Activated CD4-positive, alpha-beta T cell treated with anti-CD3 and anti-CD28 coated beads, Interleukin-2, amount 10 ng/mL, durations not matched to agents 7 days and 5 days (primary cell): Measurements from ENCODE around the gene KRT3. TPM values are rescaled to one million over a fixed set of nuclear protein-coding genes. Genes with fewer than 3 reads are reported as not detected.

Experiments used
- CTCF ChIA-PET: fragments of 350-600 bp; sonication (Branson Sonifier 250); formaldehyde crosslinking; loops from one replicate; lab custom pipeline; 2021; ENCODE audit warnings: antibody characterized with exemption; lab: Charles Lee
- POLR2A ChIA-PET: fragments of 350-600 bp; sonication (Branson Sonifier 250); formaldehyde crosslinking; loops from one replicate; lab custom pipeline; 2021; ENCODE audit warnings: antibody characterized with exemption; lab: Charles Lee
- DNase-seq: peaks from one replicate; pipeline ENCODE4 v3.0.0-alpha.2; 2020
- H3K27ac Mint-ChIP-seq: one replicate; pipeline ENCODE4 v1.8.0; 2021; ENCODE audit warnings: mild to moderate bottlenecking, moderate library complexity, mixed read lengths
- H3K27me3 Mint-ChIP-seq: one replicate; pipeline ENCODE4 v1.8.0; 2021; ENCODE audit warnings: mixed read lengths
- H3K36me3 Mint-ChIP-seq: one replicate; pipeline ENCODE4 v1.8.0; 2021; ENCODE audit warnings: low read depth, mixed read lengths
- H3K4me1 Mint-ChIP-seq: one replicate; pipeline ENCODE4 v1.8.0; 2021; ENCODE audit warnings: mixed read lengths
- H3K4me3 Mint-ChIP-seq: one replicate; pipeline ENCODE4 v1.8.0; 2021; ENCODE audit warnings: mild to moderate bottlenecking, moderate library complexity, mixed read lengths
- H3K9me3 Mint-ChIP-seq: one replicate; pipeline ENCODE4 v1.8.0; 2021; ENCODE audit warnings: mixed read lengths
- total RNA-seq, 2 experiments: library from RNA; stranded (reverse); gene quantifications; one replicate each; pipeline ENCODE4 v1.2.3, GENCODE V29; 2021

Gene KRT3
- total RNA-seq, 2 experiments from 2014 or later, result not detected

DNA sequence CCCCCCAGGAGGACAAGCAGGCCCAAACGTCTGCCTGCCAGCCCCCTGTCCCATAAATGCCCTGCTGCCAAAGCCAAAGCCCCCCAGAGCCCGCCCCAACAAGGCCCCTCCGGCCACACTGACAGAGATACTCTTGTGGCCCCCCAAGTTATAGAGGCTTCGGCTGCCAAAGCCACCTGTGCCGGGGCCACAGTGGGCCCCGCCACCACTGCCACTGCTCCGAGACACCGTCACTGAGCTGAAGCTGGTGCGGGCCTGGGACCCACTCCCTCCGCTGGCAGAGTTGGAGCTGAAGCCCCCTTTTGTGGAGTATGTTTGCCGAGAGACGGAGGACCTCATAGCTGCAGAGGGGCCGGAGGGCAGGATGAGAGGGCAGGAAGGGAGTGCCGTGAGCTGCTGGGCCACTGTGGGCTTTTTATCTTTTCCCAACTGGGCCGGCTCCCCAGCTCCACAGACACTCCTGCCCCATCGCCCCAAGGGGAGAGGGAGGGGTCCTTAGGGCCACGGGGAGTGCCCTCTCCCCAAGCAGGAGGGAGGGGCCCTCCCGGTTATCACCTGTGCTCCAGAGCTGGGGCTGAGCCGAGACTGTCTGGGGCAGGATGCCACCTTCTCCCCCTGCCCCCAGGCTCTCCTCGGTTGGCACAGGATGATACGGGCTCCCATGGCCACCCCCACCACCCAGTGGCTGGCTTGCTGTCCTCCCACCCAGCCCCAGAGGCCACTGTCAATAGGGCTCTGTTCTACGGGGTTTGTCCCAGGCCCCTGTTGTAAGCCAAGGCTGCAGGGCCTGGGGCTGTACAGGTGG is 38.2 kb upstream of the KRT3 start, which contains the start of gene KRT79:
Gene KRT79, minus strand, starts transcription at position 390 of the 805 bp plus-strand sequence. Its CDS starts 51 bp downstream, at position 339.
- CTCF ChIA-PET, result interaction anchor here (1.3 kb wide), 1 partner anchor 39 kb away, joined by 3 read pairs; no protein-coding TSS in a partner anchor
- Mint-ChIP-seq H3K4me1 (peaks cover 22% of the 10 kb centered on the region), H3K27me3 (no peaks in the 10 kb centered on the region), H3K4me3 (no peak within 1 kb of the TSS), H3K36me3 (no peaks in the 10 kb centered on the region), H3K9me3 (no peaks in the 10 kb centered on the region), H3K27ac (no peak within 1 kb of the TSS)
- no peak for DNase-seq
- POLR2A ChIA-PET, result no interaction called here

DNA sequence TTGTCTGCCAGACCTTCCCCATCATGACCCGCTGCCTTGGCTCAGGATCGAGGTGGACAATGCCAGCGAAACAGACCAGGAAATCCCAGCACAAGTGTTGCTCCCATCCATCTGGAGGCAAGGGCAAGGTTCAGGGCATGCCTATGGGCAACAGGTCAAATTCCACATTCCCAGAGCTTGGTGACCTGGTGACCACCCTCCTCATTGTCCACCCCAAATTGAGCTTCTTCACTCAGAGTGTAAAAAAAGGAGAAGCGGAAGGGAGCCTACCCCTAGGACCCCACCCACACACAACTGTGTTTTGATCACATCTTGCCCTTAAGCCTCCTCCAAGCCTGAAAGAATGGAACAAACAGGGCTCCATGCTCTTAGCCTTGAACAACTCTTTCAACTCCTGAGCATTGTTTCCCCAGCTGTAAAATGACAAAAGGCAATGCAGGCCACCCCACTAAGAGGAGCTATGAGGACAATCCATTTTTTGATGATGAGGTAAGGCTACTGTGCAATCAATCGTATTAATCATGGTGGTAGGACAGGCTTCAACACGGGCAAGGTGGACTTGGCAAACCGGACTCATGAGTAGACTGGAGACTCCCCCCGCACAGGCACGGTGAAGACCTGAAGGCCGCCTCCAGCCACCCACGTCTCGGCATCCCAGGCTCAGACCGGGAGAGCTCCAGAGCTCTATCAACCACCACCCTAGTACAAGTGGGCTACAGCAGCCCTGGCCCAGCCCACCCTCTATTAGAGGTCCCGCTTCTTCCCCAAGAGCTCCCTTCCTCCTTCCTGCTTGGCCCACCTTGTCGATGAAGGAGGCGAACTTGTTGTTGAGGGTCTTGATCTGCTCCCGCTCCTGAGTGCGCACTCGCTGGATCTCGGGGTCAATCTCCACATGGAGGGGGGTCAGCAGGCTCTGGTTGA is 37.3 kb upstream of the KRT3 start:
- Mint-ChIP-seq H3K27ac (no peak overlapping the region), H3K9me3 (no peaks in the 10 kb centered on the region), H3K4me3 (no peak overlapping the region), H3K4me1 (peaks cover 24% of the 10 kb centered on the region), H3K36me3 (no peaks in the 10 kb centered on the region), H3K27me3 (no peaks in the 10 kb centered on the region)
- DNase-seq, result no peak
- ChIA-PET POLR2A (no interaction called here), CTCF (interaction anchor here (0.6 to 1.3 kb wide), 2 partner anchors 40 to 550 kb away, joined by 3 read pairs; no protein-coding TSS in a partner anchor)

DNA sequence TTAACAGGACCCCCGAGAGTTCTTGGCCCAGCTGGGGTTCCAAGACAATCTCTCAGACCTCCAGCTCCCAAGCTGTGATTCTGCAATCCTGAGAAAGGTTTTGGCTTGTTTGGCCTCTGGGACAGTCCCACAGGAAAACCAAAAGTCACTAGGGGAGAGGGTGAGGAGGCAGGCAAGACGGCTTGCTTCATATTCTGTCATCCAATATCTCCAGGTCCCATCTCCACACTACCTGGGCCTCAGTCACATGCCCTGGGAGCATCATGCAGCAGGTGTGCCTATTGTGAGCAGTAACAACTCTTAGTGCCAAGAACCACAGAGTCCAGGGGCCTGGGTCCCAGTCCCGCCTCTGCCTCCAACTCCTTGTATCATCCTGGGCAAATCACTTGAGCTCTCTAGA is 36.5 kb upstream of the KRT3 start:
- ChIA-PET POLR2A (no interaction called here), CTCF (interaction anchor here (1.3 kb wide), 1 partner anchor 41 kb away, joined by 3 read pairs; no protein-coding TSS in a partner anchor)
- no peak for DNase-seq
- H3K9me3 Mint-ChIP-seq, result no peaks in the 10 kb centered on the region
- no peak overlapping the region for H3K4me3 Mint-ChIP-seq
- peaks cover 22% of the 10 kb centered on the region for H3K4me1 Mint-ChIP-seq
- no peak overlapping the region for H3K27ac Mint-ChIP-seq
- H3K27me3 Mint-ChIP-seq, result no peaks in the 10 kb centered on the region
- no peaks in the 10 kb centered on the region for H3K36me3 Mint-ChIP-seq

DNA sequence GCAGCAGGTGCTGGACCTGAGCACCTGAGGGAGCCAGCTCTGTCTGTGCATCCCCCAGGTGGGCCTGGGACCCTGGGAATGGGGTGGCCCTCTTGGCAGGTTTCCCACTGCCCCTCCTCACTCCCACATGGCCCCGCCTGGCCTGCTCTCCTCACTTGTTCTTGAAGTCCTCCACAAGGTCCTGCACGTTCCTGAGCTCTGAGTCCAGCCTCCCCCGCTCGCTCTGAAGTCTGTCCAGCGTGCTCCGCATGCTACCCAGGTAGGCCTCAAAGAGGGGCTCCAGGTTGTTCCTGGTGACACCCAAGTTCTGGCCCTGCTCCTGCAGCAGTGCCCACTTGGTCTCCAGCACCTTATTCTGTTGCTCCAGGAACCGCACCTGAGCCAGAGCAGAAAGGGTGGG is 35.3 kb upstream of the KRT3 start:
- Mint-ChIP-seq H3K27me3 (no peaks in the 10 kb centered on the region), H3K4me3 (no peak overlapping the region), H3K27ac (no peak overlapping the region), H3K4me1 (peaks cover 12% of the 10 kb centered on the region), H3K9me3 (no peaks in the 10 kb centered on the region), H3K36me3 (no peaks in the 10 kb centered on the region)
- POLR2A ChIA-PET, result no interaction called here
- CTCF ChIA-PET, result no interaction called here
- no peak for DNase-seq

DNA sequence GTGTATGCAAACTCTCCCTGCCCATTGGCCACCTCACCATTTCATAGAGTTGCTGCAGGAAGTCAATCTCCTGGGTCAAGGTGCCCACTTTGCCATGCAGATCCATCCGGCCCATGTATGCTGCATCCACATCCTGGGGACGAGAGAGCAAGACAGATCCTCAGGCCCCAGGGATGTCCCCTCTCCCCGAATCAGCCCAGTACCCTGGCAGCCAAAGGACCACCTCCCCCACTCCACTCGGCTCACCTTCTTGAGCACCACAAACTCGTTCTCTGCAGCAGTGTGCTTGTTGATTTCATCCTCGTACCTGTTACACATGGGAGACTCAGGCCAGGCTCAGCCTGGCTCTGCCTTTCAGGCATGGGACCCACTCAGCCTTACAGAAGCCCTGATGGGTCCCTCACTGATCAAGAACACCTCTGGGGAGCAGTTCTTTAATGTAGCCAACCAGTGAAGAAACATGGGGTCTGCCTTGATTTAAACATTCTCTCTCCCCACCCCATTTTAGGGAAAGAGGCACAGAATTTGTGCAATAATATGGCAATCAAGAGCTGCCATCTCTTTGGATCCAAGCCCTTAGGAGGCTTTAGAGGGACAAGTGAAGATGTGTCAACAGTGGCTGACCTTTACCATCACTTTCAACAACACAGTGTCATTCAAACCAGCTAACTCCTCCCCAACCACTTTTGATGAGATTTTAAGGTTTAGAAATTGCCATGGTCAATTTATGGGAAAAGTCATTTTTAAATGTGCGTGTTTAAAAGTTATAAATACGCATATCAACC is 34.3 kb upstream of the KRT3 start:
- ChIA-PET CTCF (no interaction called here), POLR2A (no interaction called here)
- Mint-ChIP-seq H3K9me3 (no peaks in the 10 kb centered on the region), H3K36me3 (no peaks in the 10 kb centered on the region), H3K4me1 (peaks cover 3% of the 10 kb centered on the region), H3K4me3 (no peak overlapping the region), H3K27ac (no peak overlapping the region), H3K27me3 (no peaks in the 10 kb centered on the region)
- no peak for DNase-seq

DNA sequence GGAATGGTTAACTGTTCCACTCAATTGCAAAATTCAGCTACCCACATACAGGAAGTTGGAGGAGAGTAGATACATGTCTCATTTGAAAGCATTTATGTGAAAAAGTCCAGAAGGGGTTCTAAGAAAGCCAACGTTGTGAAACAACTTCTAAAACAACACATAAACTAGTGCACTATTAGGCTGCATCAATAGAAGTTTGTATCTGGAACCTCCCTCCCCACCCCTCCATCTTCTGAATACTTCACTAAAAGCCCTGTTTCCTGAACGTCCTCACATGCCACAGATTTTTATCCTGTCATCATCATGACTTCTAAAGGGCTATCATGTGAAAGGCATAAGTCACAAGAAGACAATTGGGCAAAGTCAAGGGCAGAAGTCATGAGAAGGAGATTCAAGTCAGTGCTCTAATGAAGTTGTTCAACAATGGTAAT is 32.7 kb upstream of the KRT3 start:
- Mint-ChIP-seq H3K9me3 (no peaks in the 10 kb centered on the region), H3K4me3 (no peak overlapping the region), H3K36me3 (no peaks in the 10 kb centered on the region), H3K27ac (no peak overlapping the region), H3K4me1 (peaks cover 2% of the 10 kb centered on the region), H3K27me3 (no peaks in the 10 kb centered on the region)
- CTCF ChIA-PET, result interaction anchor here (1.4 kb wide), 1 partner anchor 51 kb away, joined by 3 read pairs; no protein-coding TSS in a partner anchor
- no peak for DNase-seq
- POLR2A ChIA-PET, result interaction anchor here (0.9 kb wide), 1 partner anchor 11 kb away, joined by 3 read pairs; no protein-coding TSS in a partner anchor

DNA sequence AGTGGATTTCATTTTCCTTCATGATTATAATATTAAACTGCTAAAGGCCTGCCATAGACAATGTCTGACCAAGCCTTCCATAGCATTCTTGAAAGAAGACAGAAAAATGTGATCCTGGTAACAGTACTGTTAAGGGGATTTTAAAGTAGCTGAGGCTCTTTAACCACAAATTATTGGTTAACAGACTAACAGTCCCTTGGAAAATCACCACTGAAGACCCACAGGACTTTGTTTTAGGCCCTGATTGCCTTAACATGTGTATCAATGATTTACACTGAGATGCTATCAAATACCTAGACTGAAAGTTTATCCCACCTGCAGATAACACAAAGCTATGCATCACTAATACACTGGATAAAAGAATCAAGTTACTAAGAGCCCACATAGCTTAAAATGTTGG is 32.2 kb upstream of the KRT3 start:
- H3K27ac Mint-ChIP-seq, result no peak overlapping the region
- ChIA-PET CTCF (interaction anchor here (1.4 kb wide), 1 partner anchor 51 kb away, joined by 3 read pairs; no protein-coding TSS in a partner anchor), POLR2A (interaction anchor here (0.9 kb wide), 1 partner anchor 10 kb away, joined by 3 read pairs; no protein-coding TSS in a partner anchor)
- H3K27me3 Mint-ChIP-seq, result no peaks in the 10 kb centered on the region
- no peaks in the 10 kb centered on the region for H3K36me3 Mint-ChIP-seq
- no peak for DNase-seq
- H3K9me3 Mint-ChIP-seq, result no peaks in the 10 kb centered on the region
- H3K4me3 Mint-ChIP-seq, result no peak overlapping the region
- peaks cover 2% of the 10 kb centered on the region for H3K4me1 Mint-ChIP-seq

DNA sequence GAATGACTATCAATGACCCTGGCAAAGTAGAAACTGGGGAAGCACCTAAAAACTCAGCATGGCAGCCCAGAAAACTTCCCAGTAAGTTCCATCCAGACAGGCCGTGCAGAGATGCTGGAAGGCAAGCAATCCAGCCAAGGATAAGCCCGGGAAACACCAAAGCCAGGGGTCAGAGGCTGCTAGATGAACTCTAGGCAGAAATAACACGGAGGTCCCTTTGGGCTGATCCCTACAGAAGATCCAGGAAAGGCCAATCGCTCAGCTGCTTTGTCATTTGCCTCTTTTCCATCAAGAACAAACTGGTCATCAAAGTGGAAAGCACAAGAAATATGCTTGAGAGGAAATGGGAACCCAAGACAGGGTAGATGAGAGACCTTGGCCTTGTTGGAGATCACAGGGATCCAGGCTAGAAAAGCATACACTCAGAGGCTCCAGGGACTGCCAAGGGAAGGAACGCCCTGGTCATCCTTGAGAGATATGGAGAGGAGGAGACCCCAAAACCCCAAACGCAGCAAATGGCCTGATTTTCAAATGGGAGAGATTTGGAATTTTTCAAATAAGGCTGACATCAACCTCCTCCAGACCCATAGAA is 31.7 kb upstream of the KRT3 start:
- DNase-seq, result no peak
- ChIA-PET CTCF (interaction anchor here (1.4 kb wide), 1 partner anchor 52 kb away, joined by 3 read pairs; no protein-coding TSS in a partner anchor), POLR2A (no interaction called here)
- H3K27ac Mint-ChIP-seq, result no peak overlapping the region
- H3K36me3 Mint-ChIP-seq, result no peaks in the 10 kb centered on the region
- no peak overlapping the region for H3K4me3 Mint-ChIP-seq
- H3K27me3 Mint-ChIP-seq, result no peaks in the 10 kb centered on the region
- peaks cover 2% of the 10 kb centered on the region for H3K4me1 Mint-ChIP-seq
- H3K9me3 Mint-ChIP-seq, result no peaks in the 10 kb centered on the region

DNA sequence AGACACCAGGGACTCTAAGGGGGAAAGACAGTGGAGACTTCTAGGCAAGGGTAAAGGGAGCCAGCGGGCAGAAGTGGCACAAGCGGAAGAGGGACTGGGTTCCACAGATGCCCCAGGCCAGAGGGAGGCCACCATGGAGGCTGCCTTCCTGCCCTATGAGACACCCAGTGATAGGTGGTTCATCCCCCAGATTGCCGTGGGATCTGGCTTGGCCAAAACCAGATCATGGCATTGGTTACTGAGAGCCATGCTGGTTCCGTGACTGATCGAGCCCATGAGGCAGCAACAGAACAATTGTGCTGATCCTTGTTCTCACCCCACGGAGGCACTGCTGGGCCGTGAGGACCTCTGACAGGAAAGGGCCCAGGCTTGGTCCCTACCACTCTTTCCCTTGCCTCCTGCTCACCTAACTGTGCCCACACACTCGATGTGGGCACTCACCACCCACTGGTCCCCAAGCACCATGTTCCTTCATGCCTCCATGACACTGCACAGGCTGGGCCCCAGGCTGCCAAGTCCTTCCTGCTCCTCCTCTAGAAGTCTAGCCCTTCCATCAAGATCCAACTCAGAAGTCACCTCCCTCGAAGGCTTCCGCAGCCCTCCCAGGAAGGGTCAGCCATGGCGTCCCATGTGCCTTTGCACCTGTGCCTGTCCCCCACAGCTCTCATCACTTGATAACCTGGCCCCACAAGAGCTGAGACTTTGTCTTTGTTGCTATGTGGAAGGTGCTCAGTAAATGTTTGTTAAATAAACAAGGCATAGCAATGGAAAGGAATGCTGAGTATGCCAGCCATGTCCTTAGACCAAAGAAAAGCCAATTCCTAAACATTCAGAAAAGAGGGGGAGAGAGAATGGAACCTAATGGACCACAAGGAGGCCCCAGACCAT is 30.9 kb upstream of the KRT3 start:
- CTCF ChIA-PET, result no interaction called here
- no peak overlapping the region for H3K4me3 Mint-ChIP-seq

DNA sequence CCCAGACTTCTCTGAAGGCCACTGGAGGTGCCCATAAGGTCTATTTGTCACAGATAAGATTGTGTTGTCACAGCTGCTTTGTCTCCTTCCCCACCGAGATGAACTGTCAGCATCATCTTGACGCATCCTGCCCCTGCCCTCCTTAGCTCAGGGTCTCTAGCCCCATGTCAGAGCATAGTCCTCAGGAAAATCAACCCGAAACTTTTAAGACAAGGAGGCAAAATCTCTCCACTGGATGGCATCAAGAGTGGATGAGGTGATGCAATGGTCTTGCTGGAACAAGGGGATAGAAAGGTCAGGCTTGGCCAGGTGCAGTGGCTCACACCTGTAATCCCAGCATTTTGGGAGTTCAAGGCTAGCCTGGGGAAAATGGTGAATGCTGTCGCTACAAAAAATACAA is 30.0 kb upstream of the KRT3 start:
- no peaks in the 10 kb centered on the region for H3K9me3 Mint-ChIP-seq
- no peak overlapping the region for H3K4me3 Mint-ChIP-seq
- no peak overlapping the region for H3K27ac Mint-ChIP-seq
- peaks cover 2% of the 10 kb centered on the region for H3K4me1 Mint-ChIP-seq
- DNase-seq, result no peak
- no peaks in the 10 kb centered on the region for H3K27me3 Mint-ChIP-seq
- ChIA-PET POLR2A (interaction anchor here (0.6 kb wide), 1 partner anchor 240 kb away, joined by 4 read pairs; no protein-coding TSS in a partner anchor), CTCF (interaction anchor here (1.0 kb wide), 1 partner anchor 20 kb away, joined by 3 read pairs; no protein-coding TSS in a partner anchor)
- no peaks in the 10 kb centered on the region for H3K36me3 Mint-ChIP-seq

More for the DNA sequence above, 30.9 kb upstream of the KRT3 start:
- peaks cover 2% of the 10 kb centered on the region for H3K4me1 Mint-ChIP-seq
- H3K9me3 Mint-ChIP-seq, result no peaks in the 10 kb centered on the region
- no peak for DNase-seq
- H3K27ac Mint-ChIP-seq, result no peak overlapping the region
- no peaks in the 10 kb centered on the region for H3K36me3 Mint-ChIP-seq
- POLR2A ChIA-PET, result interaction anchor here (0.6 kb wide), 1 partner anchor 70 kb away, joined by 6 read pairs; no protein-coding TSS in a partner anchor
- no peaks in the 10 kb centered on the region for H3K27me3 Mint-ChIP-seq
